Hepatocyte (in vitro differentiated cells): ENCODE data around the gene DHX16.

Source experiments
- CTCF ChIP-seq: fragments of 200-600 bp; sonication (generic); IDR thresholded peaks from 2 replicates; pipeline ENCODE4 v1.5.1; 2016; ENCODE audit warnings: antibody characterized with exemption, mild to moderate bottlenecking; ENCODE audit not compliant: poor library complexity
- EZH2 ChIP-seq: fragments of 200-600 bp; sonication (generic); IDR thresholded peaks from 2 replicates; pipeline ENCODE4 v1.6.1; 2016; ENCODE audit warnings: antibody characterized with exemption, mild to moderate bottlenecking, borderline replicate concordance

- no peak for TF ChIP-seq CTCF
- TF ChIP-seq EZH2: no peak
Observed at GRCh38 chr6:30654798-30655742, 17.7 kb downstream of the DHX16 start.
